Subcutaneous abdominal adipose tissue (tissue), 5 donors: ENCODE results near the gene CARNS1.
A peak's percentile ranks its signal among the peaks of the same experiment; 100 is the strongest.

Experiments used
- H3K27ac ChIP-seq: one replicate; pipeline ENCODE4 v1.7.0; 2013; ENCODE audit warnings: low read depth, mild to moderate bottlenecking, inconsistent platforms, low read length, moderate library complexity
- H3K27me3 ChIP-seq, 5 donors: one replicate each; pipeline ENCODE4 v1.7.0; 2013; ENCODE audit warnings: low read length in 5 of 5, inconsistent platforms in 1 of 5; ENCODE audit not compliant: control insufficient read depth in 5 of 5, insufficient read depth in 4 of 5
- H3K36me3 ChIP-seq, 5 donors: one replicate each; pipeline ENCODE4 v1.7.0; 2013; ENCODE audit warnings: low read length in 5 of 5; ENCODE audit not compliant: control insufficient read depth in 5 of 5, insufficient read depth in 5 of 5
- H3K4me1 ChIP-seq, 5 donors: one replicate each; pipeline ENCODE4 v1.7.0; 2013; ENCODE audit warnings: low read length in 5 of 5, mild to moderate bottlenecking in 3 of 5, moderate library complexity in 1 of 5; ENCODE audit not compliant: control insufficient read depth in 5 of 5, insufficient read depth in 5 of 5
- H3K4me3 ChIP-seq, 5 donors: one replicate each; pipeline ENCODE4 v1.7.0; 2013; ENCODE audit warnings: low read length in 5 of 5, low read depth in 1 of 5
- H3K9ac ChIP-seq, 5 donors: one replicate each; pipeline ENCODE4 v1.7.0; 2013; ENCODE audit warnings: low read length in 5 of 5, mild to moderate bottlenecking in 4 of 5, moderate library complexity in 3 of 5
- H3K9me3 ChIP-seq, 5 donors: one replicate each; pipeline ENCODE4 v1.7.0; 2013; ENCODE audit warnings: low read length in 5 of 5; ENCODE audit not compliant: control insufficient read depth in 5 of 5
- donor health status: healthy.
- donor health status: healthy.
- donor health status: healthy.
- donor health status: healthy.
- donor health status: healthy.

CARNS1 gene

GRCh38 chr11:67370351-67371076, 45.0 kb upstream of the CARNS1 start:
- peaks cover 13 to 57% (median 41%) of the 10 kb centered on the region in 5 donors for H3K4me1 ChIP-seq
- no peak overlapping the region for H3K27ac ChIP-seq
- no peaks in the 10 kb centered on the region for H3K36me3 ChIP-seq
- no peak overlapping the region for H3K4me3 ChIP-seq
- no peak overlapping the region for H3K9ac ChIP-seq
- no peaks in the 10 kb centered on the region for H3K9me3 ChIP-seq
- H3K27me3 ChIP-seq = peaks cover 0 to 7% (median 2%) of the 10 kb centered on the region in 5 donors

- H3K9ac ChIP-seq = peak overlapping the region in 1 of 5 donors; percentile 53
- no peaks in the 10 kb centered on the region for H3K9me3 ChIP-seq
- peak overlapping the region in 3 of 5 donors; percentile 42 to 63 (median 51) for H3K4me3 ChIP-seq
- peak overlapping the region; percentile 50 for H3K27ac ChIP-seq
- peaks cover 9 to 50% (median 38%) of the 10 kb centered on the region in 5 donors for H3K4me1 ChIP-seq
- H3K36me3 ChIP-seq = no peaks in the 10 kb centered on the region
- peaks cover 0 to 7% (median 3%) of the 10 kb centered on the region in 5 donors for H3K27me3 ChIP-seq
These were observed 44.1 kb upstream of the CARNS1 start for GRCh38 chr11:67371189-67371910.

GRCh38 chr11:67371911-67372320, 43.6 kb upstream of the CARNS1 start:
- Histone ChIP-seq H3K9me3 (no peaks in the 10 kb centered on the region), H3K9ac (peak overlapping the region in 3 of 5 donors; percentile 17 to 53 (median 52)), H3K27me3 (peaks cover 0 to 7% (median 6%) of the 10 kb centered on the region in 5 donors), H3K4me1 (peaks cover 6 to 45% (median 32%) of the 10 kb centered on the region in 5 donors), H3K36me3 (no peaks in the 10 kb centered on the region), H3K27ac (peak overlapping the region; percentile 50), H3K4me3 (peak overlapping the region in 4 of 5 donors; percentile 36 to 63 (median 46))

- Histone ChIP-seq H3K27ac (peak overlapping the region; percentile 50), H3K27me3 (peaks cover 0 to 12% (median 9%) of the 10 kb centered on the region in 5 donors), H3K4me1 (peaks cover 6 to 39% (median 28%) of the 10 kb centered on the region in 5 donors), H3K36me3 (no peaks in the 10 kb centered on the region), H3K9me3 (no peaks in the 10 kb centered on the region), H3K9ac (peak overlapping the region in 4 of 5 donors; percentile 52 to 79 (median 57)), H3K4me3 (peak overlapping the region in 4 of 5 donors; percentile 55 to 69 (median 60))
These were observed 43.0 kb upstream of the CARNS1 start for GRCh38 chr11:67372321-67372992.

GRCh38 chr11:67372993-67373647, 42.4 kb upstream of the CARNS1 start, which contains the start of gene CLCF1:
Gene CLCF1, minus strand, starts transcription at chr11:67373598. Its CDS starts 59 bp downstream, at chr11:67373539.
- Histone ChIP-seq H3K4me3 (peak within 1 kb of the TSS; percentile 55 to 69 (median 59)), H3K9me3 (no peaks in the 10 kb centered on the region), H3K9ac (peak within 1 kb of the TSS; percentile 16 to 79 (median 61)), H3K36me3 (no peaks in the 10 kb centered on the region), H3K27me3 (peaks cover 0 to 13% (median 10%) of the 10 kb centered on the region in 5 donors), H3K4me1 (peaks cover 6 to 34% (median 28%) of the 10 kb centered on the region in 5 donors), H3K27ac (peak within 1 kb of the TSS; percentile 75)

GRCh38 chr11:67373648-67374570, 41.6 kb upstream of the CARNS1 start:
- Histone ChIP-seq H3K9me3 (no peaks in the 10 kb centered on the region), H3K27me3 (peaks cover 0 to 15% (median 10%) of the 10 kb centered on the region in 5 donors), H3K36me3 (no peaks in the 10 kb centered on the region), H3K9ac (peak overlapping the region; percentile 16 to 70 (median 61)), H3K27ac (peak overlapping the region; percentile 75), H3K4me3 (peak overlapping the region; percentile 55 to 69 (median 59)), H3K4me1 (peaks cover 6 to 31% (median 28%) of the 10 kb centered on the region in 5 donors)

GRCh38 chr11:67374571-67375281, 40.8 kb upstream of the CARNS1 start:
- Histone ChIP-seq H3K4me3 (peak overlapping the region in 3 of 5 donors; percentile 55 to 69 (median 61)), H3K27ac (peak overlapping the region; percentile 75)

GRCh38 chr11:67375320-67376055, 40.0 kb upstream of the CARNS1 start:
- no peak overlapping the region for H3K27ac ChIP-seq
- no peak overlapping the region for H3K9ac ChIP-seq
- H3K27me3 ChIP-seq = peaks cover 3 to 22% (median 10%) of the 10 kb centered on the region in 5 donors
- peaks cover 6 to 31% (median 28%) of the 10 kb centered on the region in 5 donors for H3K4me1 ChIP-seq
- H3K4me3 ChIP-seq = no peak overlapping the region
- no peaks in the 10 kb centered on the region for H3K9me3 ChIP-seq
- H3K36me3 ChIP-seq = no peaks in the 10 kb centered on the region

More at GRCh38 chr11:67374571-67375281, 40.8 kb upstream of the CARNS1 start:
- H3K27me3 ChIP-seq = peaks cover 3 to 21% (median 10%) of the 10 kb centered on the region in 5 donors
- peak overlapping the region in 1 of 5 donors; percentile 16 for H3K9ac ChIP-seq
- H3K4me1 ChIP-seq = peaks cover 6 to 31% (median 28%) of the 10 kb centered on the region in 5 donors
- no peaks in the 10 kb centered on the region for H3K36me3 ChIP-seq
- H3K9me3 ChIP-seq = no peaks in the 10 kb centered on the region
